ENCODE measurements around the gene RCBTB1.
"Not testable (repeated sequence)": the region's sequence is repeated elsewhere in the genome, so short reads cannot be mapped to it uniquely, and the experiment has no call there.

Gene RCBTB1

DNA sequence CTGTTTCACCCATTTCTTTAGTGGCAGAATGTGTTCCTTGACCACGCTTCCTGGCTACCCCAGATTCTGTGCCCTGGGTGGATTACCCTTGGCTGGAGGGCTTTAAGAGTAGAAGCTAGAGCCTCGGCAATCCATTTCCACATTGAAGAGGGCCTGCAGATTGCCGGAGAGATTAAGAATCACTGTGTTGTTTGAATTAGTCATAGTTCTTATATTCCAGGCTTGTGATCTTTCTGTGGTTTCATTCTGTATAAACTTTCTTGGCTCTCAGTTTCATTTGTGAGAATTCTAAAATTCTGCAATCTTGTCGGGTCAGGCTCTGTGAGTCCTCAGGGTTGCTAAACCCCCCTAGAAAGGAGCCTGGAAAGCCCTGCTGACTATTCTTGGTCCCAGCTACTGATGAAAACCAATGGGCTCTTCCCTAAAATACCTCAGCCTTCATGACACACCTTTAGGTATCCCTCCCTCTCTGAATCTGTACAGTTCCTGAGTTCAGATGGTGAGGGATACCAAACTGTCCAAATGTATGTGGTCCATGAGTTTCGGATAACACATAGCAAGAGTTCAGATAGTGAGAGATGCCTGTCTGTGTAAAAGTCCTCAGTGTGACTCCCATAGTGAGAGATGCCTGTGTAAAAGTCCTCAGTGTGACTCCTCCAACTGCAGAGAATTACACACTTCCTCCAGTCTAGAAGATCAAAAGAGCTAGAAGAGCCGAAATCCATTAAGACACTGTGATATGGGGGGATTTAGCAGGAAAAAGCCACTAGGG lies 85.3 kb downstream of the RCBTB1 start:
- no peak for DNase-seq

DNA sequence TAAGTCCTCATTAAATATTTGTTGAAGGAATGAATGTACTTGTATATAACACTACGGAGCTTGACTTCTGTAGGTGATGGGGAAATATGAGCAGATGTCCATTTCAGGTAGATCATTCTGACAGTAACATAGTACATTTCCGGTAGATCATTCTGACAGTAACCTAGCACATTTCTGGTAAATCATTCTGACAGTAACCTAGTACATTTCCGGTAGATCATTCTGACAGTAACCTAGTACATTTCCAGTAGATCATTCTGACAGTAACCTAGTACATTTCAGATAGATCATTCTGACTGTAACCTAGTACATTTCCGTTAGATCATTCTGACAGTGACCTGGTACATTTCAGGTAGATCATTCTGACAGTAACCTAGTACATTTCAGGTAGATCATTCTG lies 87.2 kb downstream of the RCBTB1 start:
- no peak for DNase-seq

DNA sequence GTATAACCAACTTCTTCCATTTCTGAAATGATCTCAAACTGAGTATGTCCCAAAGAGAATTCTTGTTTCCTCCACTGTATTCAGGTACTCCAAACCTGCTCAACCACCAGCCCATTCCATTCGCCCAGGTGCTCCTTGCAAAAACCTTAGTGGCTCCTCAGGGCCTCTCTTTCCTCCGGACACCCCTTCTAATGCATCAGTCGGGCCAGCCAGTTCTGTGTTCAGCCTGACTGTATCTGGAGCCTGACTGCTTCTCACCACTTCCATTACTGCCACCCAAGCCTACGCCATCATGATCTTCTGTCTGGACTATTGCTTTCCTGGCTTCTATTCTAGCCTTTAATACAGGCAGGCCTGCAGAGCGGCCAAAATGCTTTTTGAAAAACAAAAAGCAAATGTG lies 88.1 kb downstream of the RCBTB1 start:
- DNase-seq = no peak

DNA sequence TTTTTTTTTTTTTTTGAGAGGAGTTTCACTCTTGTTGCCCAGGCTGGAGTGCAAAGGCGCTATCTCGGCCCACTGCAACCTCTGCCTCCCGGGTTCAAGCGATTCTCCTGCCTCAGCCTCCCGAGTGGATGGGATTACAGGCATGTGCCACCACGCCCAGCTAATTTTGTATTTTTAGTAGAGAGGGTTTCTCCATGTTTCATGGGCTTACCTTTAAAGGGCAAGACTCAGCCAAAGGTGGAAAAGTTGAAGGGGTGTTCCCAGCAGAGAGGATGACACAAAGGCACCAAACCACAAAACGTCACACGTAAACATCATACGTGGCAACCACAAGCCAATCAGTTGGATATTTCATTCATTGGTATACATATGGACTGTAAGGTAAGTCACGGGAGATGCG lies 88.5 kb downstream of the RCBTB1 start:
- not testable (repeated sequence) for DNase-seq

DNA sequence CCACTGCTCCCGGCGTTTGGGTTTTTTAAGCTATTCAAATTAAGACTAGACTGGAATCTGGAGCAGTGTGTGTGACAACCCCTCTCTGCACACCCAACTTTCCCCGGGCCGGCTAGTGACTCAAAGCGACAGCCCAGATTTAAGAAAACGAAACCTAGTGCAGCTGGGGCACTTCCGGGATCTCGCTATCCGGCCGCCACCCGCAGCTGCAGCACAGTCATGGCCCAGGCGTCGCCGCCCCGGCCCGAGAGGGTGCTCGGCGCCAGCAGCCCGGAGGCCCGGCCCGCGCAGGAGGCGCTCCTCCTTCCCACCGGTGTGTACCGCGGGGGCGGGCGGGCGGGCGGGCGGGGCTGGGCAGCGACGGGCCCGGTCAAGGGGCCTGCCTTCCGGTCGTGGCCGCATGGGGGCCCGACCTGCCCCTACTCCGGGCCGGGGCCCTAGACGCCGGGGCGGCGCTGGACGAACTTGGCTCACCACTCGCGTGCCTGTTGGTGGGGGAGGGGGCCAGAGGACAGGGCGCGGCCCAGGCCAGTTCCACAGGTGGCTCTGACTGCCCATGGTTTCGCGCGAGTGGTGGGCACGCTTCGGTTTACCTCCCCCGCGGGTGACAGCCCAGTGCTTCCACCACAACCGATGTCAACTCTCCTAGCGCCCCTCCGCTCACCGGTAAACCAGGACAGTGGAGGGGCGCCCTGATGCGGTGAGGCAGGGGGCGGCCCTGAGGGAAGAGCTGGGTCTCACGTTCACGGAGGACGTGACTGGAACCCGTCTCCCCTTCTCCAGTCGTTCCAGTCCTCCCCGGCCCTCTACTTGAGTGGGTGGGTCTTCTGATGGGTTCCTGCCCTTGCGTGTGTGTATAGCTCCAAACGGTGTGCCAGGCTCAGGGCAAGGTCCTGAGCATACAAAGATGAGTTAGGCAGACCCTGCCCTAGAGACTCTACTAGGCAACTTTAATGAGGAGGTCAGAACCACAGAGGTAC lies 89.3 kb downstream of the RCBTB1 start, which contains the start of gene PHF11:
Gene PHF11, plus strand, starts transcription at position 171 of the 980 bp plus-strand sequence. Its CDS starts 49 bp downstream, at position 220.
- peak; percentile 70 for DNase-seq

DNA sequence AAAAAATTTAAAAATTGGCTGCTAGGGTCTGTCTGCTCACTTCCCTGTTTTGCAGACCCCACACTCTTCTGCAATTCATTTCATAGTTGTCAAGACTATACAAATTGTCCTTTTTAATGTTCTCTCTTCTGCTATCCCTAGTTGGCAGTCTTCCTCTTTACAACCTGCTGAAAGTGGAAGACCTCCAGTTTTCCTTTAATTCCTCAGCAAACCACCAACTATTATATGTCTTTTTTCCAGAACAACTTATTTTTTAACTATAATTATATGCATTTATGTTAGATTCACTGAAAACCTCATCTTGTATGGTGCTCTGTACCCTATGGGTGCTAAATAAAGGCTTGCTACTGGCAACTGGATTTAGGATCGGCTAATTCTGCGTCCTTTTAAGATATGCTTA lies 90.7 kb downstream of the RCBTB1 start:
- DNase-seq = no peak

DNA sequence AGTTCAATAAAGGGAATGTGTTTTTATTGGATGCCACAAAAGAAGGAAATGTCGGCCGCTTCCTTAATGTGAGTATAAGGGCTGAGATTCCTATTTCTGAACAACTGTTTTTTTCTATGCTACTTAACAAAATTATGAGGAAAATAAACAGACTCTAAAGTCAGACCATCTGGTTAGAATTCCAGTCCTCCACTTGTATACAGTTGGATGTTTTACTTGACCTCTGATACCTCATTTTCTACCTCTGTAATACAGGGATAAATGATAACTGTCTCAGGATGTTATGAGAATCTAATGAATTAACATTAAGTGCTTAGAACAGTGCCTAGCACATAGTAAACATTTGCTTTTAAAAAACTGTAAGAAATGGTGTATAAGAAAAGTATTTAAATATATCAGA lies 96.8 kb downstream of the RCBTB1 start:
- no peak for DNase-seq
